GM12801 (cell line): ENCODE results near the gene SULT1C4.

Source experiments
- TF ChIP-seq, protein P1 (sequence below): IDR thresholded peaks from one replicate; pipeline ENCODE4 v1.5.1; 2011; ENCODE audit warnings: control low read depth; ENCODE audit not compliant: insufficient read length; ENCODE audit errors: extremely low read depth

Gene SULT1C4

GRCh38 chr2:108392029-108392428, 14.3 kb downstream of the SULT1C4 start:
- TF ChIP-seq, protein P1, sequence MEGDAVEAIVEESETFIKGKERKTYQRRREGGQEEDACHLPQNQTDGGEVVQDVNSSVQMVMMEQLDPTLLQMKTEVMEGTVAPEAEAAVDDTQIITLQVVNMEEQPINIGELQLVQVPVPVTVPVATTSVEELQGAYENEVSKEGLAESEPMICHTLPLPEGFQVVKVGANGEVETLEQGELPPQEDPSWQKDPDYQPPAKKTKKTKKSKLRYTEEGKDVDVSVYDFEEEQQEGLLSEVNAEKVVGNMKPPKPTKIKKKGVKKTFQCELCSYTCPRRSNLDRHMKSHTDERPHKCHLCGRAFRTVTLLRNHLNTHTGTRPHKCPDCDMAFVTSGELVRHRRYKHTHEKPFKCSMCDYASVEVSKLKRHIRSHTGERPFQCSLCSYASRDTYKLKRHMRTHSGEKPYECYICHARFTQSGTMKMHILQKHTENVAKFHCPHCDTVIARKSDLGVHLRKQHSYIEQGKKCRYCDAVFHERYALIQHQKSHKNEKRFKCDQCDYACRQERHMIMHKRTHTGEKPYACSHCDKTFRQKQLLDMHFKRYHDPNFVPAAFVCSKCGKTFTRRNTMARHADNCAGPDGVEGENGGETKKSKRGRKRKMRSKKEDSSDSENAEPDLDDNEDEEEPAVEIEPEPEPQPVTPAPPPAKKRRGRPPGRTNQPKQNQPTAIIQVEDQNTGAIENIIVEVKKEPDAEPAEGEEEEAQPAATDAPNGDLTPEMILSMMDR, result no peak

GRCh38 chr2:108393197-108393596, 15.4 kb downstream of the SULT1C4 start:
- TF ChIP-seq, protein P1, result no peak

DNA sequence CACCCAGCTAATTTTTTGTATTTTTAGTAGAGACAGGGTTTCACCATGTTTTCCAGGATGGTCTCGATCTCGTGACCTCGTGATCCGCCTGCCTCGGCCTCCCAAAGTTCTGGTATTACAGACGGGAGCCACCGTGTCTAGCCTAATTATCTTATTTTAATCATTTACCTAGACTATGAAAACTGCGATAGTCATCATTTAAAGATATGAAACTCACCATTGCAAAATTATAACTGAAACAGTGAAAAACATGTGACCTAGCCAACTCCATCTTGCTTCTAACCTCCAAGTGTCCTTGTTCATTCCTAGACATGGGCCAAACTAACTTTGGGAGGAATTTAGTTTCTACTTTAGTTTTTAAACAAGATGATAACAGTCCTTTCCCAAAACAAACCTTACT, 17.4 kb downstream of the SULT1C4 start:
- TF ChIP-seq, protein P1, result no peak

DNA sequence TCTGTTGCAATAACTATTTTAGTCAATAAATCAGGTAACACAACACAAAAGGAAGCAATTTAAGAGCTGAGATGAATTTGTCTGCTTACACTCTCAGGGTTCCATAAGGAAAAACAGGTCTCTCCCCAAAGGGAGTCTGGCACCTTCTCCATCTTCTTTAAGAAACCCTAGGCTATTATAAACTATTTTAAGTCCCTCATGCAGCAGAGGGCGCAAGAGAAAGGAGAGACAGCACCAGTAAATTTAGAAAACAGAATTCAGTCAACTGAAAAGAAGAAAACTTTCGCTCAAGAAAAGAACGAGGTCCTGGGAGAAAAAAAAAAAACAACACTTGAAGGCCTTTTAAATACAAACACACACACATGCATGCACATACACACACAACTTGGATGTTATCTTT, 19.1 kb downstream of the SULT1C4 start:
- TF ChIP-seq, protein P1, result no peak

GRCh38 chr2:108399479-108399878, 21.7 kb downstream of the SULT1C4 start:
- TF ChIP-seq, protein P1, result no peak

- TF ChIP-seq, protein P1, result no peak
Measured at GRCh38 chr2:108401800-108402199, 24.0 kb downstream of the SULT1C4 start.

- TF ChIP-seq, protein P1, result no peak
Measured at GRCh38 chr2:108403494-108403893, 25.7 kb downstream of the SULT1C4 start.
